NCI-H2171 (cell line): Measurements from ENCODE around the gene SLF1.

ENCODE experiments used
- DNase-seq: peaks from one replicate; lab custom pipeline; 2025; lab: John Stamatoyannopoulos, UW

SLF1 gene

GRCh38 chr5:94711785-94712184 lies 93.3 kb downstream of the SLF1 start:
- DNase-seq: no peak

- no peak for DNase-seq
Observed at GRCh38 chr5:94715768-94716167, 97.3 kb downstream of the SLF1 start.

- DNase-seq: no peak
Observed at GRCh38 chr5:94725142-94725541, 106.7 kb downstream of the SLF1 start.

GRCh38 chr5:94731471-94731870 lies 113.0 kb downstream of the SLF1 start:
- DNase-seq: no peak

GRCh38 chr5:94736498-94736897 lies 118.0 kb downstream of the SLF1 start:
- no peak for DNase-seq

GRCh38 chr5:94740286-94740685 lies 121.8 kb downstream of the SLF1 start:
- no peak for DNase-seq

- no peak for DNase-seq
Observed at GRCh38 chr5:94742852-94743251, 124.4 kb downstream of the SLF1 start.

- DNase-seq: no peak
Observed at GRCh38 chr5:94744906-94745305, 126.4 kb downstream of the SLF1 start.

- no peak for DNase-seq
Observed at GRCh38 chr5:94745786-94746730, 127.6 kb downstream of the SLF1 start.

- DNase-seq: no peak
Observed at GRCh38 chr5:94746731-94747124, 128.3 kb downstream of the SLF1 start.
